SK-N-SH (cell line): ENCODE measurements around the gene HOMER1.

ENCODE experiments used
- GABPA ChIP-seq: IDR thresholded peaks from 2 replicates; pipeline ENCODE4 v1.4.0; 2012; ENCODE audit warnings: low read depth, mild to moderate bottlenecking
- RAD21 ChIP-seq: IDR thresholded peaks from 2 replicates; pipeline ENCODE4 v1.6.1; 2012; ENCODE audit warnings: mild to moderate bottlenecking, low read length
- TCF12 ChIP-seq: IDR thresholded peaks from 2 replicates; pipeline ENCODE4 v1.4.0; 2012
- TF ChIP-seq, protein P1 (sequence below): fragments of 200-600 bp; sonication (generic); IDR thresholded peaks from 2 replicates; pipeline ENCODE4 v1.6.1; 2017; ENCODE audit warnings: antibody characterized with exemption, mild to moderate bottlenecking, moderate library complexity
- TF ChIP-seq, protein P2 (sequence below): IDR thresholded peaks from 2 replicates; pipeline ENCODE4 v1.6.1; 2012; ENCODE audit warnings: mild to moderate bottlenecking, low read depth, low read length, moderate library complexity

DNA sequence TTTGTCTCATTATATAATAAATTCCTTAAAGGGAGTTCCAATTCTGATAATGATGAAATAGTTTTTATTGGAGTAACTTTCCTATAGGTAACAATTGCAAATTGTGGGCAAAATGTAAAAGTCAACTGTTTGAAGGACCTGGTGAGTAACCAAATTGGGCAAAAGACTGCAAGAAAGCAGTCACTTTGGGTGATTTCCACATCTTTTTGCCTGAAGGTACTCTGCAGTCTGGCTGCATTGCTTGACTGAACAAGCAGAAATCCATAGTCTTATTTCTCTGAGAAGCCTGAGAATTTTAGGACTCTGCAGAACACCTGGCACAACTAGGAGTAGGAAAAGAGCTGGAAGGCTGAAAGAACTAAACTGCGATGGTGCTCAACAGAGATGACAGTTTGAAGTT, 114.9 kb downstream of the HOMER1 start:
- TF ChIP-seq, protein P1, sequence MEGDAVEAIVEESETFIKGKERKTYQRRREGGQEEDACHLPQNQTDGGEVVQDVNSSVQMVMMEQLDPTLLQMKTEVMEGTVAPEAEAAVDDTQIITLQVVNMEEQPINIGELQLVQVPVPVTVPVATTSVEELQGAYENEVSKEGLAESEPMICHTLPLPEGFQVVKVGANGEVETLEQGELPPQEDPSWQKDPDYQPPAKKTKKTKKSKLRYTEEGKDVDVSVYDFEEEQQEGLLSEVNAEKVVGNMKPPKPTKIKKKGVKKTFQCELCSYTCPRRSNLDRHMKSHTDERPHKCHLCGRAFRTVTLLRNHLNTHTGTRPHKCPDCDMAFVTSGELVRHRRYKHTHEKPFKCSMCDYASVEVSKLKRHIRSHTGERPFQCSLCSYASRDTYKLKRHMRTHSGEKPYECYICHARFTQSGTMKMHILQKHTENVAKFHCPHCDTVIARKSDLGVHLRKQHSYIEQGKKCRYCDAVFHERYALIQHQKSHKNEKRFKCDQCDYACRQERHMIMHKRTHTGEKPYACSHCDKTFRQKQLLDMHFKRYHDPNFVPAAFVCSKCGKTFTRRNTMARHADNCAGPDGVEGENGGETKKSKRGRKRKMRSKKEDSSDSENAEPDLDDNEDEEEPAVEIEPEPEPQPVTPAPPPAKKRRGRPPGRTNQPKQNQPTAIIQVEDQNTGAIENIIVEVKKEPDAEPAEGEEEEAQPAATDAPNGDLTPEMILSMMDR = no peak
- no peak for TF ChIP-seq GABPA
- no peak for TF ChIP-seq RAD21
- no peak for TF ChIP-seq TCF12
- TF ChIP-seq, protein P2, sequence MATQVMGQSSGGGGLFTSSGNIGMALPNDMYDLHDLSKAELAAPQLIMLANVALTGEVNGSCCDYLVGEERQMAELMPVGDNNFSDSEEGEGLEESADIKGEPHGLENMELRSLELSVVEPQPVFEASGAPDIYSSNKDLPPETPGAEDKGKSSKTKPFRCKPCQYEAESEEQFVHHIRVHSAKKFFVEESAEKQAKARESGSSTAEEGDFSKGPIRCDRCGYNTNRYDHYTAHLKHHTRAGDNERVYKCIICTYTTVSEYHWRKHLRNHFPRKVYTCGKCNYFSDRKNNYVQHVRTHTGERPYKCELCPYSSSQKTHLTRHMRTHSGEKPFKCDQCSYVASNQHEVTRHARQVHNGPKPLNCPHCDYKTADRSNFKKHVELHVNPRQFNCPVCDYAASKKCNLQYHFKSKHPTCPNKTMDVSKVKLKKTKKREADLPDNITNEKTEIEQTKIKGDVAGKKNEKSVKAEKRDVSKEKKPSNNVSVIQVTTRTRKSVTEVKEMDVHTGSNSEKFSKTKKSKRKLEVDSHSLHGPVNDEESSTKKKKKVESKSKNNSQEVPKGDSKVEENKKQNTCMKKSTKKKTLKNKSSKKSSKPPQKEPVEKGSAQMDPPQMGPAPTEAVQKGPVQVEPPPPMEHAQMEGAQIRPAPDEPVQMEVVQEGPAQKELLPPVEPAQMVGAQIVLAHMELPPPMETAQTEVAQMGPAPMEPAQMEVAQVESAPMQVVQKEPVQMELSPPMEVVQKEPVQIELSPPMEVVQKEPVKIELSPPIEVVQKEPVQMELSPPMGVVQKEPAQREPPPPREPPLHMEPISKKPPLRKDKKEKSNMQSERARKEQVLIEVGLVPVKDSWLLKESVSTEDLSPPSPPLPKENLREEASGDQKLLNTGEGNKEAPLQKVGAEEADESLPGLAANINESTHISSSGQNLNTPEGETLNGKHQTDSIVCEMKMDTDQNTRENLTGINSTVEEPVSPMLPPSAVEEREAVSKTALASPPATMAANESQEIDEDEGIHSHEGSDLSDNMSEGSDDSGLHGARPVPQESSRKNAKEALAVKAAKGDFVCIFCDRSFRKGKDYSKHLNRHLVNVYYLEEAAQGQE = no peak
